HG03066 (cell line): ENCODE results near the gene DLK1.

ENCODE experiments used
- ATAC-seq: cut with Tn5 transposase; IDR thresholded peaks from one replicate; pipeline ENCODE4 v1.9.1; 2021; ENCODE audit warnings: low read depth; ENCODE audit not compliant: unreplicated experiment

DLK1 gene

GRCh38 chr14:100775351-100775830 lies 48.7 kb downstream of the DLK1 start:
- ATAC-seq: no peak

- no peak for ATAC-seq
These were observed 49.3 kb downstream of the DLK1 start for GRCh38 chr14:100775831-100776591.

GRCh38 chr14:100776681-100777365 lies 50.1 kb downstream of the DLK1 start:
- ATAC-seq: no peak

GRCh38 chr14:100777366-100777817 lies 50.7 kb downstream of the DLK1 start:
- no peak for ATAC-seq

GRCh38 chr14:100777818-100778525 lies 51.3 kb downstream of the DLK1 start:
- no peak for ATAC-seq

- no peak for ATAC-seq
These were observed 51.8 kb downstream of the DLK1 start for GRCh38 chr14:100778526-100778882.

- ATAC-seq: no peak
These were observed 52.4 kb downstream of the DLK1 start for GRCh38 chr14:100778951-100779690.

- no peak for ATAC-seq
These were observed 53.0 kb downstream of the DLK1 start for GRCh38 chr14:100779691-100780080.

GRCh38 chr14:100780246-100780645 lies 53.6 kb downstream of the DLK1 start:
- no peak for ATAC-seq

GRCh38 chr14:100780646-100781355 lies 54.1 kb downstream of the DLK1 start:
- ATAC-seq: no peak

- no peak for ATAC-seq
These were observed 55.3 kb downstream of the DLK1 start for GRCh38 chr14:100781952-100782351.

- ATAC-seq: no peak
These were observed 56.0 kb downstream of the DLK1 start for GRCh38 chr14:100782516-100783320.

GRCh38 chr14:100783630-100784370 lies 57.1 kb downstream of the DLK1 start:
- ATAC-seq: no peak

GRCh38 chr14:100784523-100785337 lies 58.0 kb downstream of the DLK1 start:
- ATAC-seq: no peak

- no peak for ATAC-seq
These were observed 58.6 kb downstream of the DLK1 start for GRCh38 chr14:100785338-100785615.

- no peak for ATAC-seq
These were observed 58.9 kb downstream of the DLK1 start for GRCh38 chr14:100785626-100786025.

- no peak for ATAC-seq
These were observed 59.4 kb downstream of the DLK1 start for GRCh38 chr14:100786131-100786530.
